GM12873 (cell line): Measurements from ENCODE around the gene FOXM1.

Experiments used
- TF ChIP-seq, protein P1 (sequence below): IDR thresholded peaks from 2 replicates; pipeline ENCODE4 v1.5.1; 2012; ENCODE audit warnings: low read depth, mild to moderate bottlenecking, moderate library complexity, low read length, control low read depth; ENCODE audit not compliant: insufficient read depth; ENCODE audit errors: missing control alignments

The FOXM1 gene

DNA sequence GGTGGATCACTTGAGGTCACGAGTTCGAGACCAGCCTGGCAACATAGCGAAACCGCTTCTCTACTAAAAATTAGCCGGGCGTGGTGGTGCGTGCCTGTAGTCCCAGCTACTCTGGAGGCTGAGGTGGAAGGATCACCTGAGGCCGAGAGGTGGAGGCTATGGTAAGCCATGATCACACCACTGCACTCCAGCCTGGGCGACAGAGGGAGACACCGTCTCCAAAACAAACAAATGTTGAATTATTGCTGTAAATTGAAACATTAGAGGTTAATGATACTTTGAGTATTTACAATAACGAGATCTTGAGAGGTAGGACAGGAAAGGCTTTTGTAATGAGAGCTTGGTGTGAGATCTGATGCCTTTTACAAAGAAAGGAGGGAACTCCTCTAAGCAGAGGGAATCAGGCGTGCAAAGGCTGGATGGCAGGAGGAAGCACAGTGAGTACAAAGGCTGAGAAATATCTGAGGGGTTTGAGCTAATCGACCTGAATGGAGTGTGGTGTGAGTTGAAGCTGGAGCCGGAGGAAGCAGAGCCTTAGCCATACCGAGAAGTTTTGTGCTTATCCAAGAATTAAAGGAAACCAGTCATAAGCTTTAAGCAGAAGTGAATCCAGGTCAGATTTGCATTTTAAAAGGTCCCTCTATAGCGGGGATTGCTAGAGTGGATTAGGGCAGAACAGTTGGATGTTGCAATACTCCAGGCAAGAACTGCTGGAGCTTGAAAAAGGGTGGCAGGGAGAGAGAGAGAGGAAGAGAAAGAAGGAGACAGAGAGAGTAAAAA lies 1.2 kb upstream of the FOXM1 start:
- TF ChIP-seq, protein P1, sequence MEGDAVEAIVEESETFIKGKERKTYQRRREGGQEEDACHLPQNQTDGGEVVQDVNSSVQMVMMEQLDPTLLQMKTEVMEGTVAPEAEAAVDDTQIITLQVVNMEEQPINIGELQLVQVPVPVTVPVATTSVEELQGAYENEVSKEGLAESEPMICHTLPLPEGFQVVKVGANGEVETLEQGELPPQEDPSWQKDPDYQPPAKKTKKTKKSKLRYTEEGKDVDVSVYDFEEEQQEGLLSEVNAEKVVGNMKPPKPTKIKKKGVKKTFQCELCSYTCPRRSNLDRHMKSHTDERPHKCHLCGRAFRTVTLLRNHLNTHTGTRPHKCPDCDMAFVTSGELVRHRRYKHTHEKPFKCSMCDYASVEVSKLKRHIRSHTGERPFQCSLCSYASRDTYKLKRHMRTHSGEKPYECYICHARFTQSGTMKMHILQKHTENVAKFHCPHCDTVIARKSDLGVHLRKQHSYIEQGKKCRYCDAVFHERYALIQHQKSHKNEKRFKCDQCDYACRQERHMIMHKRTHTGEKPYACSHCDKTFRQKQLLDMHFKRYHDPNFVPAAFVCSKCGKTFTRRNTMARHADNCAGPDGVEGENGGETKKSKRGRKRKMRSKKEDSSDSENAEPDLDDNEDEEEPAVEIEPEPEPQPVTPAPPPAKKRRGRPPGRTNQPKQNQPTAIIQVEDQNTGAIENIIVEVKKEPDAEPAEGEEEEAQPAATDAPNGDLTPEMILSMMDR = no peak

- TF ChIP-seq, protein P1 = peak; percentile 15
Observed at GRCh38 chr12:2876431-2877046, 435 bp downstream of the FOXM1 start.

- TF ChIP-seq, protein P1 = no peak
Observed at GRCh38 chr12:2864198-2864597, 12.8 kb downstream of the FOXM1 start.

- TF ChIP-seq, protein P1 = no peak
Observed at GRCh38 chr12:2862876-2863275, 14.1 kb downstream of the FOXM1 start.

- TF ChIP-seq, protein P1 = no peak
Observed at GRCh38 chr12:2860170-2860569, 16.8 kb downstream of the FOXM1 start.

- TF ChIP-seq, protein P1 = no peak
Observed at GRCh38 chr12:2858944-2859421, 18.0 kb downstream of the FOXM1 start.

GRCh38 chr12:2858334-2858733 lies 18.6 kb downstream of the FOXM1 start:
- TF ChIP-seq, protein P1 = no peak
